Fibroblast of upper back skin (primary cell): ENCODE measurements around the gene NTN5.
A peak's percentile ranks its signal among the peaks of the same experiment; 100 is the strongest.
"Not testable (repeated sequence)": the region's sequence is repeated elsewhere in the genome, so short reads cannot be mapped to it uniquely, and the experiment has no call there.

ENCODE experiments used
- DNase-seq: peaks from one replicate; pipeline ENCODE4 v3.0.0-alpha.2; 2013

Gene NTN5, protein sequence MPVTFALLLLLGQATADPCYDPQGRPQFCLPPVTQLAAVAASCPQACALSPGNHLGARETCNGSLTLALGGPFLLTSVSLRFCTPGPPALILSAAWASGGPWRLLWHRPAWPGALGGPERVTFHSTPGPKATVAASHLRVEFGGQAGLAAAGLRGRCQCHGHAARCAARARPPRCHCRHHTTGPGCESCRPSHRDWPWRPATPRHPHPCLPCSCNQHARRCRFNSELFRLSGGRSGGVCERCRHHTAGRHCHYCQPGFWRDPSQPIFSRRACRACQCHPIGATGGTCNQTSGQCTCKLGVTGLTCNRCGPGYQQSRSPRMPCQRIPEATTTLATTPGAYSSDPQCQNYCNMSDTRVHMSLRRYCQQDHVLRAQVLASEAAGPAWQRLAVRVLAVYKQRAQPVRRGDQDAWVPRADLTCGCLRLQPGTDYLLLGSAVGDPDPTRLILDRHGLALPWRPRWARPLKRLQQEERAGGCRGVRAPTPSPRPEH

DNA sequence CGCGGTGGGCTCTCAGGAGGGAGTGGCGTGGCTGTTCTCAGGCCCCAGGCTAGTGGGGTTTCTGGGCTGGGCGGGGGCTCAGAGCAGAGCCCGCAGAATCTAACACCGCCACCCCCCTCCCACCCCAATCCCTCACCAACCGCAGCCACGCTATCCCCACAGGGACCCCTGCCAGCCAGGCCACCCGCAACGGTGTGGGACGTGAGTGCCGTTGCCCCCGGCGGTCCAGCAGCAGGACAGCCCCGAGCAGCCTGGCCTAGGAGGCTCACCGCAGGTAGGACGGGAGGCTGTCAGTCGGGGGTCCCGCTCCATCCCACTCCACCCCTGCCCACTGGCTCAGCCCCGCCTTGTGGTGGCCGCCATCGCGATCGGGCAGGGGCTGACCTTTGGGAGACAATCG is at the start of gene NTN5:
Gene NTN5, minus strand, starts transcription at position 24 of the 400 bp plus-strand sequence. CDS start 2,031 bp downstream, outside the sequence.
- no peak for DNase-seq

GRCh38 chr19:48722196-48722708 is 49.4 kb upstream of the NTN5 start:
- no peak for DNase-seq

DNA sequence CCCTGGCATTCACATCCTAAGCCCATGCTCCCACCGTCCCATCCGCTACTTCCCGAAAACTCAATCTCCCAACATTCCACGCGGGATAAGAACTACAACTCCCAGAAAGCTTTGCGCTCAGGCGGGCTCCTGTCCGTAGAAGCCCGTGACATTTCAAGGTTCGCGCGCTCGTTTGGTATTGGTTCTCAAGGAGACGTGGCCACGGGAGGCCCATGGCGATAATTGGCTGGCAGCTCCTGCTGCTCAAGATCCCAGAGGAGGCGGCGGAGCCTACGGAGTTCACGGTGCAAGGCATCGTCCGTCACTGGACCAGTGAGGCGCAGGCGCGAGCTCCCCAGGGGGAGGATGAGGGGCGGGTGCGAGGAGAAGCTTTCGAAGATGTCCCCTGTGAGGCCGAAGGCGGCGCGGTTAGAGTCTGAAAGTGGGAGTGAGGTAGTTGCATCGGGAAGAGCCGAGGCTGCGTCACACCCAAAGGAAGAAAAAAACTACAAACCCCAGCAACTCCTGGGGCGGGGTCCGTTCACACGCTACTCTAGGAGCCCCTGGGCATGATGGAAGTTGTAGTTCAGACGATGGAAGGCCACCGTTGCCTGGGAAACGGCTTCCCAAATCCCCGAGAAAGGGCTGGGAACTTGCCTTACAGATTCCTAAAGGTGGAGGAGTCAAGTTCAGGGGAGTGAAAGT is 47.9 kb upstream of the NTN5 start:
- DNase-seq = peak; percentile 100

GRCh38 chr19:48720251-48720612 is 47.4 kb upstream of the NTN5 start:
- DNase-seq = no peak

DNA sequence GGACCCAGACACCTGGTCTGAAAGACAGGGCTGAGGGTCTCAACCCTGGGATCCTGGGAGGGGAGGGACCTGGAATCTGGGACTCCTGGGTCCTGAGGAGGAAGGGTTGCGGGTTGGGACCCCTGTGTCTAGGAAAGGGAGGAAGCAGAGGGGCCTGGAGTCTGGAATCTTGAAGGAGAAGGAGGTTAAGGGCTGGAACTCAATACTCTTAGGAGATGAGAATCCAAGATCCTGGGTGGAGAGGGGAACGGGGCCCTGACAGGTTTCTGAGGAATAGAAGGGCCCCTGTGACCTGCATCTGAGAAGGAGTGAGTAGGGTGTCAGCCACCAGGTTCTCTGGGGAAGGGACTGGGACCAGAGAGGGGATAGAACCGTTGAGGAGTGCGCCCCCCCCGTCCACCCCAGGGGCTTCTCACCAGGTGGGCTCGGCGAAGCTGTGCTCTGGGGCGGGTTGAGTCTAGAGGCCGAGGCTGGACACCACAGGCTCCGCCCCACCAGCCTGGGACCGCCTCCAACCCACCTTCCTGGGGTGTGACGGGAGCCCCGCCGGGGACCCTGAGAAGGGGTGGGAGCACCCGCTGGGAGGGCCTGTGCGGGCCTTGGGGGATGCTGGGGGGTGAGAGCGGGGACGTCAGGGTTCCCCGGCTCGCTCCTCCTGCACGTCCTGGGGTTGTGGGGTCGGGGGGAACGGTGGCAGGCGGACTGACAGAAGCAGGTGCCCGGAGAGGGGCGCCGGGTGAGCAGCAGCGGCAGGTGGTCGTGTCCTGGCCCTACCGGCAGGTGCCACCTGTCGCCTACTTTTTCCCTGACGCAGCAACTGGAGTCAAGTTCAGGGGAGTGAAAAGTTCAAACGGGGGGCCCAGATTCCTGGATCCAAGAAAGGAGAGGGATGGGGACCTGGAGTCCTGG is 46.7 kb upstream of the NTN5 start, which contains the start of gene MAMSTR:
Gene MAMSTR, minus strand, starts transcription at position 463 of the 909 bp plus-strand sequence. CDS start 694 bp downstream, outside the sequence.
- DNase-seq = no peak

- DNase-seq = no peak
Measured at GRCh38 chr19:48718711-48719231, 46.0 kb upstream of the NTN5 start.

- not testable (repeated sequence) for DNase-seq
Measured at GRCh38 chr19:48718106-48718505, 45.3 kb upstream of the NTN5 start.

DNA sequence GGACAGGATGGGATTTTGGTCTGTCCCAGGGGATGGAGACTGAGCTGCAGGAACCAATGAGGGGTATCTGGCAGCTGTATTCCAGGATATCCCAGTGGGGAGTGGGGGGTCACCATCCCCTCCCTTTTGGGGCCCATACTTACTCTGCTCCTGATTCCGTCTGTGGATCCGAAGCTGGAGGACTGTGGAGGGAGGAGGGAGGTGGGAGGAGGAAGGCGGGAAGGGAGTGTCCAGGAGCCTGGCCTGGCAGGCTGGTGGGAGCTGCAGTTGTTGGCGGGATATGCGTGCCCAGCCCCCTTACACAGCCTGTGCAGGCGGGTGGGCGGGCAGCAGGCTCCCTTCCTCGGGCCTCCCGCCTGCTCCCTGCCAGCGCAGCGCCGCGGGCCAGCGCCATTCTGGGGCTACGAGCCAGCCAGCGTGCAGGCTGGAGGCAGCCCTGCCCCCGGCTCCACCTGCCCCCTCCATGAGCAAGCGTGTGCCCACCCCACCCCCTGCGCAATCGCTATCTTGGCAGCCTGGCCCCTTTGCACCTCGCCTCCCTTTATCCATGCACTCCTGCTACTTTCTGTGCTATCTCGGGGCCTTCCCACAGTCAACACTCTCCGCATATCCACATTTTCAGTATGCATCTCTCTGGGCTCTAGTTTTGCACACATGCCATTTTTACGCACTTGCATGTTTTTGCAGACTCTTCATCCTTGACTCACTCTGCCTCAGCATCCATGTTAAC is 43.9 kb upstream of the NTN5 start:
- DNase-seq = peak; percentile 58

GRCh38 chr19:48715681-48716171 is 42.9 kb upstream of the NTN5 start:
- DNase-seq = peak; percentile 45

DNA sequence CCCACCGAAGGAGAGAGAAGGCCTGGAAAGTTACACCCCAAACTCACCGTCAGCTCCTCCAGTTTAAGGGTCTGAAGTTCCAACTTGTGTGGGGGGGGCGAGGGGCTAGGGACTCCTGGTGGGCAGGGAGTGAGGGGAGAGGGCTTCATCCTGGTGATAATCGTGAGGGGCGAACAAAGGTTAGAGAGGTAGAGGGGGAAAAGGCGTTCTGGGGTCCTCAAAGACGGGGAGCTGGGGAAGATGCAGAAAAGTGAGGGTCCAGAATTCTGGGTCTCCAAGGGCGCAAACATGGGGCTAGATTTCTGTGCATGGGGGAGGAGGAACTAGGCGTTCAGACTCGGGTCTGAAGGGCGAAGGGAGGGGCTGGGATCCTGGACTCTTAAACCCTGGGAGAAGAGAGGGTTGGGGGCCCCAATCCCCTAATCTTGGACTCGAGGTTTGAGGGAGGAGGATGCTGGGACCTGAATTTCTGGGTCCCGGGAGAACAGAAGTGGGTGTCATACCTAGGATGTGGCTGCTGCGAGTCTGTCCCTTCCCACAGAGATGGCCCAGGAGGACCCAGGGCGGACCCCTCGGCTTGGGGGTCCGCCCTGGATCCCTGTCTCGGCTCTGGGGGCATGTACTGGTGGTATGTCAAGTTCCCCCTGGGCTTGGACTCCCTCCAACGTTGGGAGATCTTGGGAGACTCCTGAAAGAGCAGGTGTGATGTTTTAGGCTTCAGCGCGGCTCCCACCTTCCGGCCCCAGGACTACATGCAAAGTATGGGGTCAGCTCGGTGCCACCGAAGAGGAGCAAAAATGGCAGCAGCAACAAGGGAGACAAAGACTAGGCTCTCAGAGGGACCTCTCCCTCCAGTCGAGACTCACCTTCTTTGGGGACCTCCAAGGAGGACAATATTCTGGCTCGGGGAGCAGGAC is 42.2 kb upstream of the NTN5 start:
- no peak for DNase-seq

GRCh38 chr19:48713864-48714755 is 41.3 kb upstream of the NTN5 start:
- peak; percentile 100 for DNase-seq

DNA sequence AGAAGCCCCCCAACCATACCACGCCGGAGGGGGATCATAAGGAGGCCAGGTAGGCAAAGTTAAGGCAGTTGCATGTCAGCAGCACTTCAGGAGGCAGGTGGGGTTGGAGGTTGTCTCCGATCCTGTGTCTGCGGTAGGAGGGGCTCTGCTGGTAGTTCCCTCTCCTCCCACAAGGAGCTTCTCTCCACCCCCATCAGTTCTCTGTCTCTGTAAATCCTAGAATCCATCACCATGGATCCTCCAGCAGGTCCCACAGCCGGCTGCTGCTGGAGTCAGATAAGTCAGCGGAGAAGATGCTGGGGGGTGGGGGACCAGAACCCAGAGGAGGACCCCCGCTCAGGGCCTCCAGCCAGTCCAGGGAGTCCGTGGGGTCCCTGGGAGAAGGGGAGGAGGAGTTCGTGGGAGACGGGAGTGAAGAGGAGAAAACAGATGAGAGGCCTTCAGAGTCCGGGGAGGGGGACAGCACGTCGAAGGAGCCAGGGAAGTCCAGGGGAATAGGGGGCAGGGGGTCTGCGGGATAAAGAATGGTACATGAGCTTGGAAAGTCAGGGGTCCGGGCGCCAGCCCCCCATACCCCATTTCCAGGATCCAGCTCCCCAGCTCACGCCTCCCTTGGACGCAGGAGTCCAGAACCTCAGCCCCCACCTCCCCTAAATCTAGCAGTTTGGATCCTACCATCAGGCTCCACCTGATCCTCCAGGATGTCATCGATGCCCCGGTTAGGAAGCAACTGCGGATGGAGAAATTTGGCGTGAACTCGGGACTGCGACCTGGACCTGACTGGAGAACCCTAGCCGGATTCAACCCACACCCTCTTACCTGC is 40.4 kb upstream of the NTN5 start:
- DNase-seq = no peak

- DNase-seq = no peak
Measured at GRCh38 chr19:48711106-48711662, 38.4 kb upstream of the NTN5 start.

- DNase-seq = no peak
Measured at GRCh38 chr19:48708471-48708870, 35.7 kb upstream of the NTN5 start.

DNA sequence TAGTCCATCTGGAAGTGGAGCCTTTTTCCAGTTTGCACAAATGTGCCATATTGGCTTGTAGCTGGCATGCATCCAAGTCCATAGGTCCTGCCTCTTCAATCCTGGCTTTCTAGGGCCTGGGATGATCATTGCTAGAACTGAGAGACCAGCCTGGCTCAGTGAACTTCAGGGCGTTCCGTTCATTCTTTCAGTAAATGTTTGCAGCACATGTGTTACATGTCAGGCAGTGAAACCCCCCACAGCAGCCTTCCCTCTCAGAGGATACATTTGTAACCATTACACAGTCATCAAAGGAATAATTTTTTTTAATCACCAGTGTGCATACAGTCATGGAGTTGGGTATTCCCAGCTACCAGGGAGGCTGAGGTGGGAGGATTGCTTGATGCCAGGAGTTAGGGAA is 32.6 kb upstream of the NTN5 start:
- peak; percentile 35 for DNase-seq

DNA sequence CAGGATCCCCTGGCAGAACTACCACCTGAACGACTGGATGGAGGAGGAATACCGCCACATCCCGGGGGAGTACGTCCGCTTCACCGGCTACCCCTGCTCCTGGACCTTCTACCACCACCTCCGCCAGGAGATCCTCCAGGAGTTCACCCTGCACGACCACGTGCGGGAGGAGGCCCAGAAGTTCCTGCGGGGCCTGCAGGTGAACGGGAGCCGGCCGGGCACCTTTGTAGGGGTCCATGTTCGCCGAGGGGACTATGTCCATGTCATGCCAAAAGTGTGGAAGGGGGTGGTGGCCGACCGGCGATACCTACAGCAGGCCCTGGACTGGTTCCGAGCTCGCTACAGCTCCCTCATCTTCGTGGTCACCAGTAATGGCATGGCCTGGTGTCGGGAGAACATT is 30.5 kb upstream of the NTN5 start:
- no peak for DNase-seq

DNA sequence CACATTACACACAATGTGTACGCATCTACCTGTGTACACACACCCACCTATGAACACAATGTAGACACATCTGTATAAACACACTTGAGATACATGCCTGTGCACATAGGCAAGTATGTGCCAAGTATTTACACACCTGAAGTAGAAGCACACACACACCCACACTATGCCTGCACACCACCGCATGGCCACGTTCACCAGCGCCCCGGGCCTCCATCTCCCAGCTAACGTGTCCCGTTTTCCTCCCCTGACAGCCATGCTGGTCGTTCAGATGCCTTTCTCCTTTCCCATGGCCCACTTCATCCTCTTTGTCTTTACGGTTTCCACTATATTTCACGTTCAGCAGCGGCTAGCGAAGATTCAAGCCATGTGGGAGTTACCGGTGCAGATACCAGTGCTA is 29.9 kb upstream of the NTN5 start:
- no peak for DNase-seq

DNA sequence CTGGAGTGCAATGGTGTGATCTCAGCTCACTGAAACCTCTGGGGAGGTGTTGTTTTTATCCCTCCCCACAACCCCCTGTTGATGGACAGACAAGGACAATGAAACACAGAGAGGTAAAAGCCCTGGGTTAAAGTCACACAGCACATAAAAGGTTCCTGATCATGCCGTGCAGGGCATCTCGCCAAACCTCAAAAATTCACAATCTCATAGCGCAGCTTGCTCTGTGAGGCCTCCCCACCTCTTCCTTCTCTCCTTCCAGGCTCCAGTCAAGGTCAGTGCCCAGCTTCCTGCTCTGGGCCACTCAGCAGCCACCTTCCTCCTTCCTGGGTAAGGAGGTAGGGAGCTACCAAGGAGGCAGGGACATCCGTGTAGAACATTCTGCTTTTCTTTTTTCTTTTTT is 25.2 kb upstream of the NTN5 start:
- DNase-seq = peak; percentile 79
